Retinal pigment epithelial cell (primary cell): ENCODE measurements around the gene RAD51C.

Experiments used
- DNase-seq: peaks from one replicate; pipeline ENCODE4 v3.0.0-alpha.2; 2010; ENCODE audit warnings: low read depth
- H3K4me3 ChIP-seq: 2 replicates; pipeline ENCODE4 v1.5.1; 2011; ENCODE audit warnings: mild to moderate bottlenecking, low read length, control low read depth, moderate library complexity
- CTCF ChIP-seq: conservative IDR thresholded peaks from 2 replicates; pipeline ENCODE4 v1.5.1; 2011; ENCODE audit warnings: low read depth, low read length, control low read depth, inconsistent platforms

RAD51C gene

GRCh38 chr17:58783380-58783779, 91.0 kb downstream of the RAD51C start:
- no peak overlapping the region for H3K4me3 ChIP-seq
- DNase-seq = peak; percentile 52
- no peak for TF ChIP-seq CTCF

GRCh38 chr17:58785097-58785496, 92.7 kb downstream of the RAD51C start:
- no peak overlapping the region for H3K4me3 ChIP-seq
- TF ChIP-seq CTCF = no peak
- DNase-seq = no peak
